Fibroblast of lung (primary cell): ENCODE measurements around the gene IMMP2L. TPM values are rescaled to one million over a fixed set of nuclear protein-coding genes. Genes with fewer than 3 reads are reported as not detected.

Experiments
- DNase-seq, 2 donors: peaks; one replicate each; pipeline versions ENCODE4 v3.0.0 to v3.0.0-alpha.2; 2010; ENCODE audit warnings: low read depth in 2 of 2
- H2AFZ ChIP-seq: 2 replicates; pipeline ENCODE4 v1.5.1; 2012; ENCODE audit warnings: low read length, control low read depth, inconsistent platforms
- H3K27ac ChIP-seq: 2 replicates; pipeline ENCODE4 v1.5.1; 2011; ENCODE audit warnings: low read length, control low read depth; ENCODE audit not compliant: insufficient read depth
- H3K27me3 ChIP-seq: 2 replicates; pipeline ENCODE4 v1.5.1; 2011; ENCODE audit warnings: mild to moderate bottlenecking, low read length; ENCODE audit not compliant: control insufficient read depth, insufficient read depth
- H3K36me3 ChIP-seq: 2 replicates; pipeline ENCODE4 v1.5.1; 2011; ENCODE audit warnings: low read length; ENCODE audit not compliant: control insufficient read depth, insufficient read depth
- H3K4me1 ChIP-seq: 2 replicates; pipeline ENCODE4 v1.5.1; 2011; ENCODE audit warnings: low read length; ENCODE audit not compliant: control insufficient read depth, insufficient read depth; ENCODE audit errors: extremely low read depth
- H3K4me2 ChIP-seq: 2 replicates; pipeline ENCODE4 v1.5.1; 2011; ENCODE audit warnings: low read length, control low read depth; ENCODE audit not compliant: insufficient read depth; ENCODE audit errors: extremely low read depth
- H3K4me3 ChIP-seq, 4 experiments: fragments of 200-600 bp in 1 of 4; sonication (generic) in 1 of 4; replicated peaks in 1 of 4; 2 replicates each; pipeline ENCODE4 v1.5.1; 2011 to 2016; ENCODE audit warnings: low read length in 4 of 4, low read depth in 3 of 4, mild to moderate bottlenecking in 3 of 4, control low read depth in 2 of 4, inconsistent platforms in 1 of 4, mixed read lengths in 1 of 4; ENCODE audit not compliant: insufficient read depth in 1 of 4; ENCODE audit errors: control extremely low read depth in 1 of 4
- H3K79me2 ChIP-seq: 2 replicates; pipeline ENCODE4 v1.5.1; 2012; ENCODE audit warnings: mild to moderate bottlenecking, low read length, inconsistent platforms; ENCODE audit not compliant: control insufficient read depth, insufficient read depth
- H3K9ac ChIP-seq: 2 replicates; pipeline ENCODE4 v1.5.1; 2011; ENCODE audit warnings: mild to moderate bottlenecking, low read length, control low read depth; ENCODE audit not compliant: insufficient read depth
- H3K9me3 ChIP-seq: 2 replicates; pipeline ENCODE4 v1.5.1; 2012; ENCODE audit warnings: low read depth, low read length; ENCODE audit not compliant: control insufficient read depth, insufficient read depth
- H4K20me1 ChIP-seq: 2 replicates; pipeline ENCODE4 v1.5.1; 2011; ENCODE audit warnings: low read length; ENCODE audit not compliant: control insufficient read depth, insufficient read depth; ENCODE audit errors: extremely low read depth
- EZH2 ChIP-seq: IDR thresholded peaks from 2 replicates; pipeline ENCODE4 v1.5.1; 2012; ENCODE audit warnings: low read length, control low read depth, mild to moderate bottlenecking; ENCODE audit errors: missing control alignments
- polyA plus RNA-seq, 2 donors: library from polyadenylated mRNA; depleted of rRNA in 1 of 2; stranded (reverse) in 1 of 2; unstranded in 1 of 2; fragments of >200 nt; gene quantifications; 2 replicates each; pipeline ENCODE4 v1.2.1, GENCODE V29; 2011 to 2012; ENCODE audit warnings: missing spikeins in 1 of 2
- total RNA-seq: library from RNA; depleted of rRNA; stranded (reverse); fragments of >200 nt; gene quantifications from 2 replicates; pipeline ENCODE4 v1.2.1, GENCODE V29; 2014
- TF ChIP-seq, protein P1 (sequence below), 2 donors: IDR thresholded peaks in 1 of 2; conservative IDR thresholded peaks in 1 of 2; 1 replicate in 1 of 2; 2 replicates in 1 of 2; pipeline ENCODE4 v1.5.1; 2011 to 2012; ENCODE audit warnings: low read length in 2 of 2, control low read depth in 1 of 2, inconsistent platforms in 1 of 2, low read depth in 1 of 2, mild to moderate bottlenecking in 1 of 2

Gene IMMP2L
- total and polyA plus RNA-seq, 2 donors (not counting 1 experiment from before 2014, with no cell fraction given), result 6.9 to 14.4 TPM

DNA sequence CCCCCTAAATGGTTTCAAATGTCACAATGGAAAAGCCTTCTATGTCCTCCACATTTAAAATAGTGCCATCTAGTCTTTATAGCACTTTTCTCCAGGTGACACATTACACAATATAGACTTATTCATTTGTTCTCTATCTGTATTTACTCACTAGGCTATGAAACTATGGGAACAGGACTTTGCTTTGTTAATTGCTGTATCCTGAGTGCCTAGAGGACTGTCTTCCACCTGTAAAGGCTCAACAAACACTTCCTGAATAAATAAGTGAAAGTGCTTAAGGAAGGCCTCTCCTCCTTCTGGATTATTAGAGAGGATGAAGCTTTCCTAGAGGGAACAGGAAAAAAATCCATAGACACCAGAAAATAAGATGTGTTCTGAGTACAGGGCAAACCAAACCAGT, 868.9 kb downstream of the IMMP2L start:
- H3K79me2 ChIP-seq, result no peaks in the 10 kb centered on the region
- DNase-seq, result no peak
- H3K4me3 ChIP-seq, result no peak overlapping the region
- no peaks in the 10 kb centered on the region for H3K4me1 ChIP-seq
- H3K4me2 ChIP-seq, result no peak overlapping the region
- no peak overlapping the region for H3K27ac ChIP-seq
- no peaks in the 10 kb centered on the region for H3K36me3 ChIP-seq
- no peak overlapping the region for H3K9ac ChIP-seq
- no peaks in the 10 kb centered on the region for H4K20me1 ChIP-seq
- H2AFZ ChIP-seq, result no peak overlapping the region
- no peaks in the 10 kb centered on the region for H3K27me3 ChIP-seq
- no peaks in the 10 kb centered on the region for H3K9me3 ChIP-seq
- no peak for TF ChIP-seq EZH2
- TF ChIP-seq, protein P1, sequence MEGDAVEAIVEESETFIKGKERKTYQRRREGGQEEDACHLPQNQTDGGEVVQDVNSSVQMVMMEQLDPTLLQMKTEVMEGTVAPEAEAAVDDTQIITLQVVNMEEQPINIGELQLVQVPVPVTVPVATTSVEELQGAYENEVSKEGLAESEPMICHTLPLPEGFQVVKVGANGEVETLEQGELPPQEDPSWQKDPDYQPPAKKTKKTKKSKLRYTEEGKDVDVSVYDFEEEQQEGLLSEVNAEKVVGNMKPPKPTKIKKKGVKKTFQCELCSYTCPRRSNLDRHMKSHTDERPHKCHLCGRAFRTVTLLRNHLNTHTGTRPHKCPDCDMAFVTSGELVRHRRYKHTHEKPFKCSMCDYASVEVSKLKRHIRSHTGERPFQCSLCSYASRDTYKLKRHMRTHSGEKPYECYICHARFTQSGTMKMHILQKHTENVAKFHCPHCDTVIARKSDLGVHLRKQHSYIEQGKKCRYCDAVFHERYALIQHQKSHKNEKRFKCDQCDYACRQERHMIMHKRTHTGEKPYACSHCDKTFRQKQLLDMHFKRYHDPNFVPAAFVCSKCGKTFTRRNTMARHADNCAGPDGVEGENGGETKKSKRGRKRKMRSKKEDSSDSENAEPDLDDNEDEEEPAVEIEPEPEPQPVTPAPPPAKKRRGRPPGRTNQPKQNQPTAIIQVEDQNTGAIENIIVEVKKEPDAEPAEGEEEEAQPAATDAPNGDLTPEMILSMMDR (conservative IDR thresholded peaks at IDR 0.05 in 1 of 2, IDR thresholded peaks at IDR 0.05 in 1 of 2; ENCODE audit: low read depth in 1 of 2, low read length in 2 of 2), result no peak

DNA sequence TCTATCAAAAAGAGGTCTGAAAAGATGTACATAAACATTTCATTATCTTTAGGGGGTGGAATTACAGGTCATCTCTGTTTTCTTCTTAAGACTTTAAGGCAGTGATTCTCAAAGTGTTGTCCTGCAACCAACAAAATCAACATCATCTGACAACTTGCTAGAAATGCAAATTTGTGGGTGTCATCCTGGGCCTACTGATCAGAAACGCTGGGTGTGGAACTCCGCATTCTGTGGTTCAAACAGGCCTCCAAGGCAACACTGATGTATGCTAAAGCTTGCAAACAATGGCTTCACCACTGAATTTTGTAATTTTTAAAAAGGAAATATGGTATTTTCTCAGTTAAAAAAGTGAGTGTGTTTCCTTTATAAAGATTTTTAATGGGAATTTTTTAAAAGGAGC, 873.4 kb downstream of the IMMP2L start:
- no peak overlapping the region for H3K27ac ChIP-seq
- DNase-seq, result no peak
- no peak overlapping the region for H3K4me2 ChIP-seq
- TF ChIP-seq, protein P1 (conservative IDR thresholded peaks at IDR 0.05 in 1 of 2, IDR thresholded peaks at IDR 0.05 in 1 of 2; ENCODE audit: low read depth in 1 of 2, low read length in 2 of 2), result no peak
- TF ChIP-seq EZH2, result no peak
- no peaks in the 10 kb centered on the region for H4K20me1 ChIP-seq
- no peaks in the 10 kb centered on the region for H3K36me3 ChIP-seq
- H3K4me1 ChIP-seq, result no peaks in the 10 kb centered on the region
- no peak overlapping the region for H3K4me3 ChIP-seq
- no peak overlapping the region for H3K9ac ChIP-seq
- H3K79me2 ChIP-seq, result no peaks in the 10 kb centered on the region
- H3K27me3 ChIP-seq, result no peaks in the 10 kb centered on the region
- H3K9me3 ChIP-seq, result no peaks in the 10 kb centered on the region
- no peak overlapping the region for H2AFZ ChIP-seq

DNA sequence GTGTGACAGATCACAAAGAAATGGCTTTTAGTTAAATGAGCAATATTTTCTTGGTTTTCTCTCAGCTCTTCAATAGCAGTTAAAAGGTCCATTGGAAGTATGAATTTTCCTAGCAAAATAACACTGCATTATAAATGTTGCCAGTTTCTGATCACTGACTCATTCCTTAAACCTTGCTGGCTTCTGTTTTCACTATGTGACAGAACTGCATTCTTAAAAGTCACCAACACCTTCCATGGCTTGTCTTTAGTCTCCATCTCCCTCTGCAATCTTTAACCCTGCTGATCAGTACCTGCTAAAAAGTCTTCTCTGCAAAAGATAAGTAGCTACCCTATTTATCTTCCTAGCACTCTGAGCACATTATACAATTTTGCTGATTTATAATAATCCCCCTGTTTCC, 876.4 kb downstream of the IMMP2L start:
- no peaks in the 10 kb centered on the region for H3K36me3 ChIP-seq
- no peaks in the 10 kb centered on the region for H3K79me2 ChIP-seq
- H3K9ac ChIP-seq, result no peak overlapping the region
- no peaks in the 10 kb centered on the region for H3K4me1 ChIP-seq
- no peaks in the 10 kb centered on the region for H3K27me3 ChIP-seq
- H3K4me3 ChIP-seq, result no peak overlapping the region
- H3K27ac ChIP-seq, result no peak overlapping the region
- H2AFZ ChIP-seq, result no peak overlapping the region
- TF ChIP-seq, protein P1 (conservative IDR thresholded peaks at IDR 0.05 in 1 of 2, IDR thresholded peaks at IDR 0.05 in 1 of 2; ENCODE audit: low read depth in 1 of 2, low read length in 2 of 2), result no peak
- no peak for TF ChIP-seq EZH2
- no peak for DNase-seq
- no peaks in the 10 kb centered on the region for H4K20me1 ChIP-seq
- H3K4me2 ChIP-seq, result no peak overlapping the region
- no peaks in the 10 kb centered on the region for H3K9me3 ChIP-seq
